MM.1S (cell line): ENCODE results near the gene IFNA7.
"Not testable (repeated sequence)": the region's sequence is repeated elsewhere in the genome, so short reads cannot be mapped to it uniquely, and the experiment has no call there.

ENCODE experiments used
- DNase-seq: peaks from one replicate; pipeline ENCODE4 v3.0.0-alpha.2; 2015
- H2AFZ ChIP-seq: fragments of 300-600 bp; sonication (generic); 2 replicates; pipeline ENCODE4 v1.6.0; 2016; ENCODE audit warnings: antibody characterized with exemption, low read length
- H3F3A ChIP-seq: fragments of 300-600 bp; sonication (generic); 2 replicates; pipeline ENCODE4 v1.6.1; 2016; ENCODE audit warnings: mild to moderate bottlenecking, antibody characterized with exemption, low read length, moderate library complexity, mixed read lengths; ENCODE audit not compliant: insufficient read depth
- H3K27ac ChIP-seq: fragments of 300-600 bp; sonication (generic); 2 replicates; pipeline ENCODE4 v1.5.1; 2016; ENCODE audit warnings: mild to moderate bottlenecking, low read length
- H3K27me3 ChIP-seq: fragments of 300-600 bp; sonication (generic); replicated peaks from 2 replicates; pipeline ENCODE4 v1.6.0; 2016; ENCODE audit warnings: low read length; ENCODE audit not compliant: insufficient read depth
- H3K36me3 ChIP-seq: fragments of 300-600 bp; sonication (generic); replicated peaks from 2 replicates; pipeline ENCODE4 v1.6.1; 2016; ENCODE audit warnings: mild to moderate bottlenecking, low read length, mixed read lengths; ENCODE audit not compliant: insufficient read depth
- H3K4me1 ChIP-seq: fragments of 300-600 bp; sonication (generic); 2 replicates; pipeline ENCODE4 v1.6.1; 2016; ENCODE audit warnings: low read length, mixed read lengths
- H3K4me2 ChIP-seq: fragments of 300-600 bp; sonication (generic); 2 replicates; pipeline ENCODE4 v1.6.0; 2016; ENCODE audit warnings: low read depth, low read length
- H3K4me3 ChIP-seq: fragments of 300-600 bp; sonication (generic); 2 replicates; pipeline ENCODE4 v1.5.1; 2016; ENCODE audit warnings: low read length, mixed read lengths
- H3K79me2 ChIP-seq: fragments of 300-600 bp; sonication (generic); 2 replicates; pipeline ENCODE4 v1.6.1; 2016; ENCODE audit warnings: mixed run types, low read length, mixed read lengths
- H3K9ac ChIP-seq: fragments of 300-600 bp; sonication (generic); 2 replicates; pipeline ENCODE4 v1.6.1; 2016; ENCODE audit warnings: low read length, mixed read lengths
- H3K9me2 ChIP-seq: fragments of 300-600 bp; sonication (generic); replicated peaks from 2 replicates; pipeline ENCODE4 v1.6.1; 2016; ENCODE audit warnings: mild to moderate bottlenecking, low read length, mixed read lengths; ENCODE audit not compliant: insufficient read depth
- H3K9me3 ChIP-seq: fragments of 300-600 bp; sonication (generic); replicated peaks from 2 replicates; pipeline ENCODE4 v1.6.1; 2016; ENCODE audit warnings: mild to moderate bottlenecking, low read length, mixed read lengths; ENCODE audit not compliant: insufficient read depth
- H4K20me1 ChIP-seq: fragments of 300-600 bp; sonication (generic); 2 replicates; pipeline ENCODE4 v1.6.1; 2016; ENCODE audit warnings: mild to moderate bottlenecking, low read length, moderate library complexity, mixed read lengths; ENCODE audit not compliant: insufficient read depth
- CTCF ChIP-seq: fragments of 300-600 bp; sonication (generic); IDR thresholded peaks from 2 replicates; pipeline ENCODE4 v1.5.1; 2016; ENCODE audit warnings: antibody characterized with exemption, low read length, mixed read lengths
- EZH2 ChIP-seq: fragments of 300-600 bp; sonication (generic); optimal IDR thresholded peaks from 2 replicates; pipeline ENCODE3; 2017; ENCODE audit warnings: low read depth, mild to moderate bottlenecking, antibody characterized with exemption, low read length, mixed read lengths
- EZH2phosphoT487 ChIP-seq: fragments of 300-600 bp; sonication (generic); IDR thresholded peaks from 2 replicates; pipeline ENCODE4 v1.6.1; 2018; ENCODE audit warnings: antibody characterized with exemption, low read length

Gene IFNA7

GRCh38 chr9:21172156-21172555 lies 29.8 kb downstream of the IFNA7 start:
- Histone ChIP-seq H3K27ac (no peak overlapping the region), H3K4me3 (no peak overlapping the region), H3F3A (no peaks in the 10 kb centered on the region), H3K4me1 (no peaks in the 10 kb centered on the region), H3K9ac (no peak overlapping the region), H4K20me1 (no peaks in the 10 kb centered on the region), H3K9me3 (no peaks in the 10 kb centered on the region), H3K27me3 (no peaks in the 10 kb centered on the region), H2AFZ (no peak overlapping the region), H3K4me2 (no peak overlapping the region), H3K79me2 (no peaks in the 10 kb centered on the region), H3K36me3 (no peaks in the 10 kb centered on the region), H3K9me2 (no peaks in the 10 kb centered on the region)
- TF ChIP-seq EZH2 (no peak), CTCF (no peak), EZH2phosphoT487 (no peak)
- no peak for DNase-seq

- TF ChIP-seq EZH2 (no peak), EZH2phosphoT487 (no peak), CTCF (no peak)
- Histone ChIP-seq H4K20me1 (no peaks in the 10 kb centered on the region), H3K27me3 (no peaks in the 10 kb centered on the region), H3F3A (no peaks in the 10 kb centered on the region), H3K9ac (no peak overlapping the region), H2AFZ (no peak overlapping the region), H3K9me2 (no peaks in the 10 kb centered on the region), H3K79me2 (no peaks in the 10 kb centered on the region), H3K4me1 (no peaks in the 10 kb centered on the region), H3K4me3 (no peak overlapping the region), H3K9me3 (no peaks in the 10 kb centered on the region), H3K36me3 (no peaks in the 10 kb centered on the region), H3K4me2 (no peak overlapping the region), H3K27ac (no peak overlapping the region)
- DNase-seq: no peak
Observed at GRCh38 chr9:21171351-21171750, 30.7 kb downstream of the IFNA7 start.

GRCh38 chr9:21166560-21166959 lies 35.4 kb downstream of the IFNA7 start, which contains the start of gene IFNA21:
IFNA21 (minus strand) TSS chr9:21166660; CDS start chr9:21166612, 48 bp downstream.
- not testable (repeated sequence) for H3K79me2 ChIP-seq, H3K9me2 ChIP-seq, H2AFZ ChIP-seq, H3K9ac ChIP-seq, H3K9me3 ChIP-seq, H3K4me3 ChIP-seq, H3K27me3 ChIP-seq, H4K20me1 ChIP-seq, H3K36me3 ChIP-seq, H3K27ac ChIP-seq, H3K4me1 ChIP-seq, DNase-seq, H3K4me2 ChIP-seq, H3F3A ChIP-seq

GRCh38 chr9:21165516-21165915 lies 36.5 kb downstream of the IFNA7 start:
- Histone ChIP-seq H3K79me2 (no peaks in the 10 kb centered on the region), H3K27me3 (no peaks in the 10 kb centered on the region), H3K27ac (no peak overlapping the region), H3K9me3 (no peaks in the 10 kb centered on the region), H2AFZ (no peak overlapping the region), H3K4me1 (no peaks in the 10 kb centered on the region), H4K20me1 (no peaks in the 10 kb centered on the region), H3F3A (no peaks in the 10 kb centered on the region), H3K4me3 (no peak overlapping the region), H3K9ac (no peak overlapping the region), H3K9me2 (no peaks in the 10 kb centered on the region), H3K4me2 (no peak overlapping the region), H3K36me3 (no peaks in the 10 kb centered on the region)
- DNase-seq: no peak
- no peak for TF ChIP-seq EZH2phosphoT487
